GM12874 (cell line): ENCODE data around the gene CBLL1.

Experiments
- TF ChIP-seq, protein P1 (sequence below): IDR thresholded peaks from 2 replicates; pipeline ENCODE4 v1.5.1; 2011; ENCODE audit warnings: low read depth, mild to moderate bottlenecking, control low read depth, low read length, moderate library complexity; ENCODE audit not compliant: insufficient read depth

Gene CBLL1

DNA sequence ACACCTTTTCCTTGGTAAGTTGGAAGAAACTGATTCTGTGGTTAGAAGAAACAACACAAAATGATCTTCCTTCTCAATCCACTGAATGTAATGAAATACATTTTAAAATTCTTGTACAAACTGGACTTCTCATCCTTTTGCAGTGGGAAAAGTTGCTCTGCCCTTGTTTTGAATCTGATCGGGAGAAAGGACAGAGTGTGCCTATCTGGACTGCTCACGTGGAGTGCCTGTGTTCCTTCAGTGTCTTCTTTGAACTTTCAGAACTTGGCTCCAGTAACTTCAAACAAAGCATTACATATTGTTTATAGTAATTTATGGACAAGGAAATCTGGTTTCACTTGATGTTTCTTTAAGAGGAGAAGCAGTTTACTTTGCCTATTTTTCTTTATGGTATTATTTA lies 42.0 kb downstream of the CBLL1 start:
- TF ChIP-seq, protein P1, sequence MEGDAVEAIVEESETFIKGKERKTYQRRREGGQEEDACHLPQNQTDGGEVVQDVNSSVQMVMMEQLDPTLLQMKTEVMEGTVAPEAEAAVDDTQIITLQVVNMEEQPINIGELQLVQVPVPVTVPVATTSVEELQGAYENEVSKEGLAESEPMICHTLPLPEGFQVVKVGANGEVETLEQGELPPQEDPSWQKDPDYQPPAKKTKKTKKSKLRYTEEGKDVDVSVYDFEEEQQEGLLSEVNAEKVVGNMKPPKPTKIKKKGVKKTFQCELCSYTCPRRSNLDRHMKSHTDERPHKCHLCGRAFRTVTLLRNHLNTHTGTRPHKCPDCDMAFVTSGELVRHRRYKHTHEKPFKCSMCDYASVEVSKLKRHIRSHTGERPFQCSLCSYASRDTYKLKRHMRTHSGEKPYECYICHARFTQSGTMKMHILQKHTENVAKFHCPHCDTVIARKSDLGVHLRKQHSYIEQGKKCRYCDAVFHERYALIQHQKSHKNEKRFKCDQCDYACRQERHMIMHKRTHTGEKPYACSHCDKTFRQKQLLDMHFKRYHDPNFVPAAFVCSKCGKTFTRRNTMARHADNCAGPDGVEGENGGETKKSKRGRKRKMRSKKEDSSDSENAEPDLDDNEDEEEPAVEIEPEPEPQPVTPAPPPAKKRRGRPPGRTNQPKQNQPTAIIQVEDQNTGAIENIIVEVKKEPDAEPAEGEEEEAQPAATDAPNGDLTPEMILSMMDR, result no peak

DNA sequence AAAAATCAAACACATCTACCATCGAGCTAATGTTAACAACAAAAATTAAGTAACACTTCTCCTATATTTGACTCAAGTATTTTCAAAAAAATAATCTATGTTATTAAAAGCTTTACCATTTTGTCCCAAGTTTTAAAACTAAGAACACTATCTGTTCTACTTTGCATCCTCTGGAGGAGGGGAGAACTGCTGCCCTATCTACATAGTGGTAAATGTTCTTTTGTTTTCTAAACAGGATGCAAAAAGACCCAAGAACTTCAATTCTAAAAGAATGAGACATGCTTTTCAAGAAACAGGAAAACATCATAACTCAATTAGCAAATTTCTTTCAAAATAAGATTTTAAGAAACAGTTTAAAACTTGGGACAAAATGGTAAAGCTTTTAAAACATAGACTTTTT lies 44.3 kb downstream of the CBLL1 start:
- TF ChIP-seq, protein P1, result no peak

DNA sequence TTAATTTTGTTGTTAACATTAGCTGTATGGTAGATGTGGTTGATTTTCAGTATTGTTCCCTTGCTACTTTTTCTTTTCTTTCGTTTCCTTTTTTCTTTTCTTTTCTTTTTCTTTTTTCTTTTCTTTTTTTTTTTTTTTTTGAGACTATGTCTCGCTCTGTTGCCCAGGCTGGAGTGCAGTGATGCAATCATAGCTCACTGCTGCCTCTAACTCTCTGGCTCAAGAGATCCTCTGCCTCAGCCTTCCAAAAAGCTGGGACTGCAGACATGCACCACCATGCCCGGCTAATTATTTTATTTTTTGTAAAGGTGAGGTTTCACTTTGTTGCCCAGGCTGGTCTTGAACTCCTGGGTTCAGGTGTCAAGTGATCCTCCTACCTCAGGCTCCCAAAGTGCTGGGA lies 44.7 kb downstream of the CBLL1 start:
- TF ChIP-seq, protein P1, result no peak

DNA sequence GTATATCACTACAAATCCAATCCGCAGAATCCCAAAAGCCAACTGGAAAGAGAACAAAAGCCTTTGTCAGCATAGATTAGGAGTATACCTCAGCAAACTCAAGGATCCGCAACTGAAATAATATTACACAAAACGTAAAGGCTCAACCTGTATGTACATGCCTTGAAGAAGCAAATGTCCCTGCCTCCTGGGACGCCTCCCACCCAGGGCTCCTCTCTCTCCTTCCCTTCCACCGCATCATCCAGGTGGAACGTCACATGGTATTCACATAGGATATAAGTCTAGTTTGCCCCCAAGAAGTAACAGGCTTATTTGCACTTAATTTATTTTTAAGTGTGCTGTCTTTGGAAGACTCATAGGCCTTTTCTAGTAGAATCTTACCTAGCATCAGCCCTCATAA lies 45.7 kb downstream of the CBLL1 start:
- TF ChIP-seq, protein P1, result no peak

DNA sequence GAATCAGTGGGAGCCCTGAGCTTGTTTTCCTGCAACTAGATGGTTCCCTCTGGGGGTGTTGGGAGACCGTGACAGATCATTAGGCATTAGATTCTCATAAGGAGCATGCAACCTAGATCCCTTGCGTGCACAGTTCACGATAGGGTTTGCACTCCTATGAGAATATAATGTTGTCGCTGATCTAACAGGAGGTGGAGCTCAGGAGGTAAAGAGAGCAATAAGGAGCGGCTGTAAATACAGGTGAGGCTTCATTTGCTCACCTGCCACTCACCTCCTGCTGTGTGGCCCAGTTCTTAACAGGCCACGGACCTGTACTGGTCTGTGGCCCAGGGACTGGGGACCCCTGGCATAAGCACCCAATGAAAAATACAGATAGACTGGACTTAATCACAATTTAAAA lies 48.4 kb downstream of the CBLL1 start:
- TF ChIP-seq, protein P1, result no peak

DNA sequence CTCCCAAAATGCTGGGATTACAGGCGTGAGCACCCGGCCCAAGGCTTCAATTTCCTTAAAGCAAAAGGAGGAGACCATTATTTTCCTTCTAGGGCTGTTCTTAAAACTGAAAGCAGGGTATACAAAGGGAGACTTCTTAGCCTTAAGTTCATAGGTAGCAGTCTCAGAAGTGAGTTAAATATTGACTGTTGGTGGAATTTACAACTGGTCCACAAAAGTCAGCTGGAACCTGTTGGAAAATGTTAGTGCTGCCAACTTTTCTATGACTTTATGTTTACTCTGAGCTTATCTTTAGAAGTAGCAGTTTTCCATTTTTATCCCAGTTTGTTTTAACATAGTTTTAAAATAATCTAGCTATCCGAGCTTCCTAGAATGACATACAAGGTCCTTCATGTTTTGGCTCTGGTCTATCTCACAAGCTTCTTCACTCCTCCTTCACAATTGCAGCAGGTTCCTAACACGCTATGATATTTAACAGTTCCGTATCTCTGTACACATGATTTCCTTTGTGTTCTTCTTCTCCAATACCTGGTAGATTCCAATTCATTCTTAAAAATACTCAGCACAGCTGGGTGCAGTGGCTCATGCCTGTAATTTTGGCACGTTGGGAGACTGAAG lies 55.8 kb downstream of the CBLL1 start:
- TF ChIP-seq, protein P1, result no peak

DNA sequence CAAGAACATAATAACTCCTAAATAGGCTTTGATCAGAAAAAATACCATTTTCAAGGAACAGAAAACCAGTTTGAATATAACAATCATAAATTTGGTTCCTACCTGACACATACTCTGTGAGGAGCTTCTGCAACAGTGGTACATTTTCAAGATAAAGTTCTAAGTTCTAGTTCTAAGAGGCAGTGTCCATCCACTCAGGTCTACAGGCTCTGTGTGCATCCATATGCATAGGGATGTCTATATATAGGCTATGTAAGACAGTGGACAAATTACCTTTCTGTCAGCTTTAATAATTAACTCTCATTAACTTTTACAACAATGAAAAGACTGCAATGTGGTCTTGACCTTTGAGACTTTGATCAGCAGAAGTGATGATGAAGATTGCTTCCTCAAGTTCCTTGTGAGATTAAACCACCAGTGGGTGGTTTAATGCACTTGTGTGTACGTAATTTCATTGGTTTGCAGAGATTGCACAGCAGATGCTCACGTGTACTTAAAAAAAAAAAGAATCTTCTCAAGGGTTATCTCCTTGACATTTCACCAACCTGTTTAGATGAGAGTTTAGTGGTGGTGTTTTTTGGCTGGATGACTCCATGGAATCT lies 59.2 kb downstream of the CBLL1 start, which contains the start of gene SLC26A3:
Gene SLC26A3, minus strand, starts transcription at position 215 of the 602 bp plus-strand sequence. CDS start 8,714 bp downstream, outside the sequence.
- TF ChIP-seq, protein P1, result no peak
